Activated B cell treated with CpG ODN at 0.5 μM for 24 hours (primary cell): ENCODE results near the gene GLYR1. TPM values are rescaled to one million over a fixed set of nuclear protein-coding genes. Genes with fewer than 3 reads are reported as not detected.

ENCODE experiments used
- ATAC-seq: fragments of 200-7000 bp; cut with Tn5 transposase; one replicate; pipeline ENCODE4 v1.10.0; 2021; ENCODE audit warnings: low read depth, mild to moderate bottlenecking, moderate library complexity
- CTCF ChIA-PET: fragments of 350-600 bp; sonication (Branson Sonifier 250); formaldehyde crosslinking; loops from one replicate; lab custom pipeline; 2021; ENCODE audit warnings: antibody characterized with exemption; lab: Charles Lee
- POLR2A ChIA-PET: fragments of 350-600 bp; sonication (Branson Sonifier 250); formaldehyde crosslinking; loops from one replicate; lab custom pipeline; 2021; ENCODE audit warnings: antibody characterized with exemption; lab: Charles Lee
- DNase-seq: peaks from one replicate; pipeline ENCODE4 v3.0.0; 2022
- H3K27ac Mint-ChIP-seq: one replicate; pipeline ENCODE4 v1.8.0; 2020; ENCODE audit warnings: mixed read lengths
- H3K27me3 Mint-ChIP-seq: one replicate; pipeline ENCODE4 v1.8.0; 2021; ENCODE audit warnings: mixed read lengths
- H3K36me3 Mint-ChIP-seq: one replicate; pipeline ENCODE4 v1.8.0; 2021; ENCODE audit warnings: low read depth, mixed read lengths
- H3K4me1 Mint-ChIP-seq: one replicate; pipeline ENCODE4 v1.8.0; 2021; ENCODE audit warnings: mixed read lengths
- H3K4me3 Mint-ChIP-seq: one replicate; pipeline ENCODE4 v1.8.0; 2020; ENCODE audit warnings: mild to moderate bottlenecking, mixed read lengths
- H3K9me3 Mint-ChIP-seq: one replicate; pipeline ENCODE4 v1.8.0; 2020; ENCODE audit warnings: mixed read lengths
- CTCF ChIP-seq: fragments of 200-600 bp; IDR thresholded peaks from one replicate; pipeline ENCODE4 v1.8.0; 2022; ENCODE audit warnings: antibody characterized with exemption, mild to moderate bottlenecking
- intact Hi-C: fragments of 100-400 bp; cut with micrococcal nuclease; formaldehyde crosslinking; loops from one replicate; pipeline ENCODE4 v1.15.1; 2024
- total RNA-seq: library from RNA; stranded (reverse); gene quantifications from 2 replicates; pipeline ENCODE4 v1.2.3, GENCODE V29; 2022

The GLYR1 gene
- total RNA-seq, 1 donor from 2014 or later, result 156 TPM

- Mint-ChIP-seq H3K27me3 (no peaks in the 10 kb centered on the region), H3K36me3 (peaks cover 81% of the 10 kb centered on the region), H3K4me1 (no peaks in the 10 kb centered on the region), H3K4me3 (no peak overlapping the region), H3K27ac (no peak overlapping the region), H3K9me3 (no peaks in the 10 kb centered on the region)
- TF ChIP-seq CTCF, result no peak
- ATAC-seq (no peak), DNase-seq (no peak)
- ChIA-PET CTCF (no interaction called here), POLR2A (no interaction called here)
- intact Hi-C loops, result no loop called here
These were observed 20.1 kb downstream of the GLYR1 start for GRCh38 chr16:4826980-4827379.

- H3K27me3 Mint-ChIP-seq, result no peaks in the 10 kb centered on the region
- H3K4me1 Mint-ChIP-seq, result no peaks in the 10 kb centered on the region
These were observed 20.6 kb downstream of the GLYR1 start for GRCh38 chr16:4826526-4826925.

GRCh38 chr16:4825196-4825595 is 21.9 kb downstream of the GLYR1 start:
- Mint-ChIP-seq H3K36me3 (peaks cover 81% of the 10 kb centered on the region), H3K4me1 (no peaks in the 10 kb centered on the region), H3K27me3 (no peaks in the 10 kb centered on the region), H3K27ac (no peak overlapping the region), H3K9me3 (no peaks in the 10 kb centered on the region), H3K4me3 (no peak overlapping the region)
- intact Hi-C loops, result no loop called here
- ChIA-PET POLR2A (interaction anchor here (0.5 kb wide), 1 partner anchor 53 kb away, joined by 3 read pairs; no protein-coding TSS in a partner anchor), CTCF (interaction anchor here (0.6 kb wide), 1 partner anchor 108 kb away, joined by 4 read pairs; no protein-coding TSS in a partner anchor)
- ATAC-seq, result no peak
- DNase-seq, result no peak
- TF ChIP-seq CTCF, result no peak

More at GRCh38 chr16:4826526-4826925, 20.6 kb downstream of the GLYR1 start:
- ATAC-seq (no peak), DNase-seq (no peak)
- intact Hi-C loops, result no loop called here
- CTCF ChIA-PET, result no interaction called here
- POLR2A ChIA-PET, result no interaction called here
- Mint-ChIP-seq H3K9me3 (no peaks in the 10 kb centered on the region), H3K4me3 (no peak overlapping the region), H3K36me3 (peaks cover 81% of the 10 kb centered on the region), H3K27ac (no peak overlapping the region)
- no peak for TF ChIP-seq CTCF

- Mint-ChIP-seq H3K36me3 (peaks cover 81% of the 10 kb centered on the region), H3K4me1 (no peaks in the 10 kb centered on the region), H3K27ac (no peak overlapping the region), H3K4me3 (no peak overlapping the region), H3K27me3 (no peaks in the 10 kb centered on the region), H3K9me3 (no peaks in the 10 kb centered on the region)
- POLR2A ChIA-PET, result no interaction called here
- intact Hi-C loops, result no loop called here
- no peak for TF ChIP-seq CTCF
- CTCF ChIA-PET, result no interaction called here
- DNase-seq (no peak), ATAC-seq (no peak)
These were observed 26.4 kb downstream of the GLYR1 start for GRCh38 chr16:4820652-4821051.

GRCh38 chr16:4814542-4815173 is 32.4 kb downstream of the GLYR1 start:
- intact Hi-C loops, result no loop called here
- no peaks in the 10 kb centered on the region for H3K4me1 Mint-ChIP-seq
- no peaks in the 10 kb centered on the region for H3K27me3 Mint-ChIP-seq
- H3K9me3 Mint-ChIP-seq, result no peaks in the 10 kb centered on the region
- TF ChIP-seq CTCF, result no peak
- H3K27ac Mint-ChIP-seq, result no peak overlapping the region
- peaks cover 79% of the 10 kb centered on the region for H3K36me3 Mint-ChIP-seq
- ChIA-PET CTCF (no interaction called here), POLR2A (interaction anchor here (0.7 kb wide), 1 partner anchor 80 kb away, joined by 4 read pairs; the partner anchor contains the start of gene DNAAF8)
- ATAC-seq, result no peak
- H3K4me3 Mint-ChIP-seq, result no peak overlapping the region
- DNase-seq, result no peak
